Right atrium auricular region (tissue), 2 donors: ENCODE measurements around the gene OR2H2. TPM values are rescaled to one million over a fixed set of nuclear protein-coding genes. Genes with fewer than 3 reads are reported as not detected.

Source experiments
- DNase-seq: peaks from one replicate; pipeline ENCODE4 v3.0.0-alpha.2; 2019; ENCODE audit warnings: low spot score
- H3K27ac ChIP-seq, 2 donors: fragments of 200-600 bp; sonication (generic); 1 replicate in 1 of 2; 2 replicates in 1 of 2; pipeline ENCODE4 v1.5.1; 2016 to 2019
- H3K27me3 ChIP-seq, 2 donors: fragments of 200-600 bp; sonication (generic); one replicate each; pipeline versions ENCODE4 v1.5.1 to v1.6.0; 2017 to 2019
- H3K36me3 ChIP-seq: fragments of 200-600 bp; sonication (generic); one replicate; pipeline ENCODE4 v1.5.1; 2016
- H3K4me1 ChIP-seq, 2 donors: fragments of 200-600 bp; sonication (generic); one replicate each; pipeline versions ENCODE4 v1.5.1 to v1.6.0; 2017 to 2019
- H3K4me3 ChIP-seq, 2 donors: fragments of 200-600 bp; sonication (generic); 1 replicate in 1 of 2; 2 replicates in 1 of 2; pipeline ENCODE4 v1.5.1; 2017 to 2019; ENCODE audit warnings: mild to moderate bottlenecking in 1 of 2, moderate library complexity in 1 of 2
- H3K9me3 ChIP-seq, 2 donors: fragments of 200-600 bp; sonication (generic); one replicate each; pipeline ENCODE4 v1.5.1; 2019
- CTCF ChIP-seq, 2 donors: fragments of 200-600 bp; sonication (generic); IDR thresholded peaks; one replicate each; pipeline ENCODE4 v1.5.1; 2019; ENCODE audit warnings: antibody characterized with exemption in 2 of 2
- total RNA-seq, 2 donors: library from RNA; depleted of rRNA; stranded (reverse); fragments of >200 nt; gene quantifications; one replicate each; pipeline ENCODE4 v1.1.0, GENCODE V29; 2016

Gene OR2H2
- total RNA-seq, 2 donors from 2014 or later: not detected

- no peaks in the 10 kb centered on the region for H3K4me1 ChIP-seq
- no peak overlapping the region for H3K4me3 ChIP-seq
- no peak for DNase-seq
- no peaks in the 10 kb centered on the region for H3K27me3 ChIP-seq
- TF ChIP-seq CTCF (IDR thresholded peaks at IDR 0.05): no peak
- no peaks in the 10 kb centered on the region for H3K9me3 ChIP-seq
- no peak overlapping the region for H3K27ac ChIP-seq
- H3K36me3 ChIP-seq: no peaks in the 10 kb centered on the region
Observed at GRCh38 chr6:29593199-29593855, 8.4 kb downstream of the OR2H2 start.

GRCh38 chr6:29596381-29596900, 11.5 kb downstream of the OR2H2 start:
- Histone ChIP-seq H3K36me3 (no peaks in the 10 kb centered on the region), H3K4me3 (no peak overlapping the region), H3K27me3 (no peaks in the 10 kb centered on the region), H3K27ac (no peak overlapping the region), H3K9me3 (no peaks in the 10 kb centered on the region), H3K4me1 (no peaks in the 10 kb centered on the region)
- DNase-seq: no peak
- TF ChIP-seq CTCF (IDR thresholded peaks at IDR 0.05): no peak

DNA sequence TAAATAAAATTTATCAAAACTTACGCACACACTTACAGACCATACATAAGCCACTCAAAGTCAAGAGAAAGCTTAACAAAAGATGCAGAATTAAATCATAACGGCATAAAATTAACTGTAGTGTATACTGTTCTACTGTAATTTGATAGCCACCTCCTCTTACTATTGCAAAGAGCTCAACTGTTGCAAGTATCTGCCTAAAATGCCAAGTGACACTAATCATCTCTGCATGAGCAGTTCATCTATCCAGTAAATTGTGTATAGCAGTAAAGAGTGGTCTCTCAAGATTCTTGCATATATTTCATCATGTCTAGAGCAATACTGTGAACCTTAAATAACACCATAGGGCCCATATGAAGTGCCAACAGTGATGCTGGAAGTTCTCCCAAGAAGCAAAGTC, 12.3 kb downstream of the OR2H2 start:
- TF ChIP-seq CTCF (IDR thresholded peaks at IDR 0.05): no peak
- no peak for DNase-seq
- Histone ChIP-seq H3K27me3 (no peaks in the 10 kb centered on the region), H3K36me3 (peaks cover 7% of the 10 kb centered on the region), H3K4me1 (no peaks in the 10 kb centered on the region), H3K9me3 (no peaks in the 10 kb centered on the region), H3K27ac (no peak overlapping the region), H3K4me3 (no peak overlapping the region)

DNA sequence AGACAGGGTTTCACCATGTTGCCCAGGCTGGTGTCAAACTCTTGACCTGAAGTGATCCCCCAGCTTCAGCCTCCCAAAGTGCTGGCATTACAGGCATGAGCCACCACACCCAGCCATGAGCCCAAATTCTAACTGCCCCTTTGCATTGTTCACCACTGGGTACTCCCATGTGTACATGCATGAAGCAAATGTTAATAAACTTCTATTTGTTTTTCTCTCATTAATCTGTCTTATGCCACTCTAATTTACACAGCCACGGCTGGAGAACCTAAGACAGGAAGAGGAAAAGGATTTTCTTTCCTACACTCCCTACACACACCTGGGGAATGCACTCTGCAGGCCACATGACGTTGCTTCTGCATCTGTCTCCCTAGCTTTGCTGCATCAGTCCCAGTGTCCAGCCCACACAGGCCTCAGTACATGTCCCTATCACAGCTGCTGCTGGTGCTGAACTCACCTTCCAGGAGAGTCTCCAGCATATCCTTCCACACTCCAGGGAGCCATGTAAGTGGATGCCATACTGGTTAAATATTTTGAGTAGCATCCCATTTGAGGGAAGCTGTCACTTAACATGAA, 13.3 kb downstream of the OR2H2 start:
- no peaks in the 10 kb centered on the region for H3K4me1 ChIP-seq

DNA sequence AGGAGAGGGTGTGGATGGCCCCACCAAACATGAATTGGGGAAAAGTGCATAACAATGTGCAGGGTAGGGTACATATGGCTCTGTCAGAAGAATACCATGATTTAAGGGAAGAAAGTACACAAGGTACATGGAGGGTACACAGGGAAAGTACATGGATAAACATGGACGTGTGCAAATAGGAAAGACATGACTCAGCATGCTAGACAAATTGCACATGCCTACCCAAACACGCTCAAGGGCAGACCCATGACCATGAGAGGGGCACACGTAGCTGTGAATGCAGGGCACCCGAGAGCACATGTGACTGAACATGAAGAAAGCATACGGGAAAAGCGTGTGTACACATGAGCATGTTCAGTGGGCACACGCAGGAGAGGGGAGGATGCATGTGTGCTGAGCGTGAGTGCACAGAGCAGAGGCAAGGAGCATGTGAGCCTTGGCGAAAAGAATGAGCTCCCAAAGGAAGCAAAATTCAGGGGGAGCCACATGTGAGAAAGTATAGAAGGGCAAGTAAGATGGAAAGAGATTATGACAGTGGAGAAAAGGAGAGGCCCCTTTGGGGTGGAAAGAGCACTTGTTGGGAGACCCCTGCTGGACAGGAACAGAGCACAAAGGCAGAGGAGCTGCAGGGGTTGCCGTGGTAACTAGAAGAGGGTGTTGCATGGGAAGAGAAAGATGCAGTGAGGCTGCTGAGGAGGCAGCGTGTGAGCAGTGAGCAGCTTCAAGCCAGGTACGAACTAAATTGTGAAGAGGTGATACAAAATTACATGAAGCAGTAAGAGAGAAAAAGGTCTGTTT, 17.8 kb downstream of the OR2H2 start:
- no peak for DNase-seq
- Histone ChIP-seq H3K4me1 (no peaks in the 10 kb centered on the region), H3K27me3 (no peaks in the 10 kb centered on the region), H3K4me3 (no peak overlapping the region), H3K9me3 (no peaks in the 10 kb centered on the region), H3K27ac (no peak overlapping the region), H3K36me3 (peaks cover 58% of the 10 kb centered on the region)
- no peak for TF ChIP-seq CTCF (IDR thresholded peaks at IDR 0.05)

More for the DNA sequence above, 13.3 kb downstream of the OR2H2 start:
- no peak for TF ChIP-seq CTCF (IDR thresholded peaks at IDR 0.05)
- DNase-seq: no peak
- no peak overlapping the region for H3K4me3 ChIP-seq
- H3K27ac ChIP-seq: no peak overlapping the region
- H3K27me3 ChIP-seq: no peaks in the 10 kb centered on the region
- H3K36me3 ChIP-seq: peaks cover 17% of the 10 kb centered on the region
- no peaks in the 10 kb centered on the region for H3K9me3 ChIP-seq
